Measurements from ENCODE around the gene BTBD18.

Gene BTBD18

GRCh38 chr11:57773026-57773598, 21.5 kb upstream of the BTBD18 start:
- DNase-seq = no peak

DNA sequence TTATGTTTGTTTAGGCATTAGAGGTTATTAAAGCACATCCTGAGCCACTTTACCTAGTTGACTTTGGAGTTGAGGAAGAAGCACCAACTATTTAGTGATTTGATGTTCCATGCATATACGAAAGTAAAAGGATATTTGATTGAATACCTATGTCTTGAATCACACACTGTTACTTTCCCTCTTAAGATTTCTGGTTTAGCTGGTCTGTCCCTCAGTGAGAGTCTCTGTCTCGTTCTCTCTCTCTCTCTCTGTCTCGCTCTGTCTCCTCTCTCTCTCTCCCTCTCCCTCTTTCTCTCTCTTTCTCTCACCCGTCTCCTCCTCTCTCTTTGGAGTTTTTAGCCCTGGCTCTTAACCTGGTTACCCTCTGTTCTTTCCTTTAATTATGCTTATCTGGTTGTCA, 20.9 kb upstream of the BTBD18 start:
- no peak for DNase-seq

DNA sequence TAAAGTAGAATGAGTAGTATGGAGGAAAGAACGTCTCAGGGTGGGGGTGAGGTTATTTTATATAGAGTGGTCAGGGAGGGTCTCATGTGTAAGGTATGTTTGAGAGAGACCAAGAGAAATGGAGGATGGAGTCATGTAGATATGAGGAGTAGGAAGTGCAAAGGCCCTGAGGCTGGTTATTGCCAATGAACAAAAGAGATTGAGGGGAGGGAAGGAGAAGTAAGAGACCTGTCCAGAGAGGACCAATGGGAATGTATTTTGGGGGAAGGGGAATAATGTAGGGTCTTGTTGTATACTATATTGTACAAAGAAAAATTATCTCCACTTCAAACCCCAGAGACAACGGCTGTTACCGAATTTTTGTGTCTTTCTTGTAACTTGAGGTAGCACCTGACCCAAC, 19.7 kb upstream of the BTBD18 start:
- DNase-seq = no peak

- no peak for DNase-seq
Measured at GRCh38 chr11:57770793-57771192, 19.2 kb upstream of the BTBD18 start.

DNA sequence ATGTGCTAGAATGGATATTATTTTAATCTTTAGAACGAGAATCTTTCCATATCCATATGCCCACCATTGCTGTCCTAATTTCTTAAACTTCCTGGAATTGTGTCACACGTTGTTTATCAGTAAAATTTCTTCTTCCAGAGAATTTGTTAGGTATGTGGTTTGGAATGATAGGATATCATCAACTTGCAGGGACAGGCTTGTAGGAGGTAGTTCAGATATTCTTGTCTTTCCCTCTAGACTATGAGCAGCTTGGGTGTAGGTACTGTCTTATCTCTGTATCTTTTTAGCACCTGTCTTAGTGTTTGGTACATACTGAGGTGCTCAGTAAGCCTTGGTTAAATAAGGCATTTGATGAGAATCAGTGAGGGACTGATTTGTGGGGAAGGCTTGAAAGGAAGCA, 13.4 kb upstream of the BTBD18 start:
- DNase-seq = no peak

DNA sequence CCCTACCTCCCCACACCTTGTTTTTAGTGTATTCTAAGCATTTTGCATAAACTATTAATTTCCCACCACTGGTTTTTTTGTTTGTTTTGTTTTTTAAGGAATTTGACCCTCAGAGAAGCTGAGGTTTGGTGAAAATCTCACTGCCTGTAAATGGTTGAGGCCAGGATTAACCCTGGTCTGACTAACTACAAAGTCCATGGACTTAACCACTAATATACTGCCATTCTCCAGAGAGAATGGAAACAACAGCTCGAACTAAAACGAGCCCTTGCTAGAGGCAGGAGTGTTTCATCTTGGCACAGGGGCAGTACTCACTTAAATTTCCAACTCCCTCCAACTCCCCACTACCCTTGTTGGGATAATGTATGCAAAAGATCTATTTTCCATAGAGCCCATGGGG, 12.9 kb upstream of the BTBD18 start:
- no peak for DNase-seq

DNA sequence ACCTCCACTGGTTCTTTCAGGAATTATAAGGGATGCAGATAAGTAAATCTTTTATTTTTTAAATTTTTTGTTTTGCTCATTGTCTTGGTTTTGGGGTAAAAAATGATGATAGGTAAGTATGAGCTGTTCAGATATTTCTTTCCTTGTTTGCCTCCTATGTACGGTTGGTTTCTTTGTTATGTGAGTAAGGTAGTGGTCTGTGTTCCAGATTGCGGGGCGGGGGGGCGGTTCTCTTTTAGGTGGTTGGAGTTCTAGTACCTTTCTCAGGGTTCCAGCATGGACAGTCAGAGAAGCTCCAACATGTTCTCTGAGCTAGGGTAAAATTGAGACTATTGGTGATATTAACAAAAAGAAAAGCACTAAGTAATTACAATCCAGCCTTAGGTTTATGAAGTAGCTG, 12.4 kb upstream of the BTBD18 start:
- DNase-seq = no peak

DNA sequence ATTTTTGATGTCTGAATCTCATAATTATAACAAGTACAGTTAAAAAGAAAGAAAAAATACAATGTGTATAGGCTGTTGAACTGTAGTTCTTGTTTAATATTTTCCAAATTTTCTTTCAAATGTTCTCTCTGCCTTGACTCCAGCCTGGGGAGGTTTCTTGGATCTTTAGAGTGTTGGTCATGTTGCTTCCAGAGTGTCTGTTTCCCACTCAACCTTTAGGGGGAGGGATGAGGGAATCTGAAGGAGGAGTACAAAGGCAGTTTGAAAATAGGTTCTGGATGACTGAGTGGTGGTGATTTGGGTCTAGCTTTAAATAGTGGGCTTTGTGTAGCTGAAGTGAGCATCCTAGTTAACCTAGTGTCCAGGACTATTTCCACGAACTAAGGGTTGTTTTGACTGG, 11.9 kb upstream of the BTBD18 start:
- DNase-seq = no peak

GRCh38 chr11:57762235-57762861, 10.7 kb upstream of the BTBD18 start:
- no peak for DNase-seq

DNA sequence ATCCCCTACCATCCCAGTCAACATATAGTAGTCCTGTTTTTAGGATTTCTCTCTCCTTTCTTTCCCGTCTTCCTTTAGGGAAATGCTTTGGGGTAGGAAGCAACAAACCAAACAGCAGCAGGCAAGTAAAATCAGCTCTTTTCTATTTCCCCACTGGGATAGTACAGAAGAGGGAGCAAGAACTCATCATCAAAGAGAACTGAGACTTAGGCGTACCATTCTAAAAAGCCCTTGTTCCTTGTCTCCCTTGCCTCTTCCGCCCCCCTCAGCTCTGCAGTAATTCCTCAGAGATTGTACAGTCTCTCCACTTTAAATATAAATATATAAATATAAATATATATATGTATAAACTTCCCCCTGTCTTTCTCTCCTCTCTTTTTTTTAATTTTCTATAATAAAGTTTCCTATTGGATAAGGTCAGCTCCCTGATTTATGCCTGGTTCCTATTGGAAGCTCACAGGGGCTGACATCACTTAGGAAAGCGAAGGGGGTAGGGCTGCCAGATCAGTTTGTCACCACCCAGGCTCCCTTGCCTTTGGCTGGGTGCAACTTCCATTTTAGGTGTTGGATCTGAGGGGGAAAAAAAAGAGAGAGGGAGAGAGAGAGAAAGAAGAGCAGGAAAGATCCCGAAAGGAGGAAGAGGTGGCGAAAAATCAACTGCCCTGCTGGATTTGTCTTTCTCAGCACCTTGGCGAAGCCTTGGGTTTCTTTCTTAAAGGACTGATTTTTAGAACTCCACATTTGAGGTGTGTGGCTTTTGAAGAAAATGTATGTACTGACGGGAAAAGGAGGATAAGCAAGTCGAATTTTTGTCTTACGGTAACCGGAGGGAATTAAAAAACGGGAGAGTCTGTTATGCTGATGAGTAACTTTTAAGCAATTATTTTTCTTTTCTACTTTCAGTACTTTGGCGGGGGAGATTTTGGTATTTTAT, 9.9 kb upstream of the BTBD18 start, which contains the start of gene CTNND1:
Gene CTNND1, plus strand, starts transcription at position 502 of the 934 bp plus-strand sequence. CDS start 29,677 bp downstream, outside the sequence.
- peak; percentile 89 for DNase-seq

DNA sequence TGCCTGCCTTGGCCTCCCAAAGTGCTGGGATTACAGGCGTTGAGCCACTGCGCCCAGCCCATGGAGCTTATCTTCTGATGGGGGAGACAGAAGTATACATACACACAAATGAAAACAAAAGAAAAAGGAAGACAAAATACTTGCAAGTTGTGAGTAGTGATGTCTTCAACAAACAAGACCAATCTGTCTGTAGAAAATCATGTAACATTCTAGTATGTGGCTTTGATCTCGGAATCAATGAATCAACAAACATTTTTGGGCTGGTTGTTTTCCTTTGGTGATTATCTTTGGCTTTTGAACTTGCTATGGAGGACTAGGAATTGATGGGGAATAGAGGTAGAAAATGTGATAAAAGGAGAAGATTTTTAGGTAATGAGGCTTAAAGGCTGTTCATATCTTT, 6.6 kb upstream of the BTBD18 start:
- DNase-seq = no peak

DNA sequence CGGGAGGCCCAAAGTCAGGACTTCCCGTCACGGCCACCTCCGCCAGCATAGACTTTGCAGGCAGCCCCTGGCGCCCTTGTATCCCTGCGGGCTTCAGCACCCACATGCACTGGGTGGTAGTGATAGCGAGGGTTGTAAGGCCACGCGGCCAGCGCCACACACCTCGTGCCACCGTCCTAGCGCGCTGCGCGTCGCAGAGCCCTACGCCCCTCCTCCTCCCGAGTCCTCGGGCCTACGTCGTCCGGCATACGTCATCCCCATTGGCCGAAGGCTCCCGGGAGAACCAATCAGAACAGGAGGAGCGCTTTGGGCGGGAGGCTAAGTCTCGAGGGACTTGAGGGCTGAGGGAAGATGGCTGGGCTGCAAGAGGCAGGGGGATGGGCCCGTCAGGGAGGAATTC, 1.3 kb upstream of the BTBD18 start:
- no peak for DNase-seq

- no peak for DNase-seq
Measured at GRCh38 chr11:57751176-57751575, 443 bp downstream of the BTBD18 start.

- DNase-seq = no peak
Measured at GRCh38 chr11:57746920-57747319, 4.7 kb downstream of the BTBD18 start.

- no peak for DNase-seq
Measured at GRCh38 chr11:57745206-57745605, 6.4 kb downstream of the BTBD18 start.

GRCh38 chr11:57744357-57744756, 7.3 kb downstream of the BTBD18 start:
- DNase-seq = no peak

- DNase-seq = no peak
Measured at GRCh38 chr11:57742087-57742452, 9.5 kb downstream of the BTBD18 start.

- peak; percentile 99 for DNase-seq
Measured at GRCh38 chr11:57741132-57742086, 10.2 kb downstream of the BTBD18 start, which contains the start of gene SELENOH. Gene SELENOH (plus strand): TSS chr11:57741491. CDS start chr11:57741596, 105 bp downstream.

DNA sequence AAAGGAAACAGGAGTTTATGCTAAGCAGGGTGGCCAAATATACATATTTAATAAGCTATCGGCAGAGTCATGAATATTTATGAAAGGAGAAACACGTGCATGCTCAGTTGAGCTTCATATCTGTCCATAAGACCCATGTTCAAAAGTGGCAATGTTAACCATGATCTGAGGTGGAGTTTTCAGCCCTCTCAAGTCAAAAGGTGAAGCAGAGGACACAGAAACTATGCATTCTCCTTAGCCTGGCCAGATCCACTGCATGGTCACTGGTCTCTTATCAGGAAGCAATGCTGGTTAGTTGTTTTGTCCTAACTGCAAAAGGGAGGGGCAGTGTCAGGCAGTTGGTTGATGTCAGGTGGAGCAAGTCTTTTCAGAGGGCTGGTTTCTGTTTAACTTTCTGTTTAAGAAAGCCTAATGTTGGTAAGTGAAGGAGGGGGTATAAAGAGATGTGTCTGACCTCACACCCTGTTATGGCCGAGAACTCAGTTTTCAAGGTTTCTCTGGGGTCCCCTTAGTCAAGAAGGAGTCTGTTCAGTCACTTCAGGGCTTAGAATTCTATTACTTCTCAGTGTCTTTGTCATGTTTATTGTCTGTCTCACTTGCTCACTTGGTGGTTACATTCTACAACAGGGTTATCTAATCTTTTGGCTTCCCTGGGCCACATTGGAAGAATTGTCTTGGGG, 15.9 kb downstream of the BTBD18 start:
- DNase-seq = no peak

DNA sequence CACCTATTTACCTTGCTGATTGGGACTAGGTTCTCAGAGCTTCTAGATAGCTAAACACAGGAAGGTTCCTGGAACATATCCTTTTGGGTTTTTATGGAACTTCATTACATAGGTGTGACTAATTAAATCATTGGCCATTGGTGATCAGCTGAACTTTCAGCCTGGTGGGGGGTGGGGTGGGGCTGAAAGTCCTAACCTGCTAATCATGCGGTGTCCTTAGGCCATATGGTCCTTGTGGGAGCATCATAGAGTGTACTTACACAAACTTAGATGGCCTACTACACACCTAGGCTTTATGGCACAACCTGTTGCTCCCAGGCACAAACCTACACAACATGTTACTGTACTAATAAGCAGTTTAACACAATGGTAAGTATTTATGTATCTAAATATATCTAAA, 19.0 kb downstream of the BTBD18 start:
- no peak for DNase-seq

- DNase-seq = no peak
Measured at GRCh38 chr11:57729479-57729878, 22.1 kb downstream of the BTBD18 start.

- DNase-seq = no peak
Measured at GRCh38 chr11:57728829-57729228, 22.8 kb downstream of the BTBD18 start.

Data from NCI-H1092 treated with DMSO at 0.1 percent for 48 hours (cell line).